Gastroesophageal sphincter (tissue), 3 donors: Measurements from ENCODE around the gene UBR7.

ENCODE experiments used
- POLR2A ChIP-seq, 2 donors: fragments of 450-650 bp; IDR thresholded peaks; one replicate each; pipeline ENCODE4 v1.6.1; 2017; ENCODE audit warnings: antibody characterized with exemption in 2 of 2, mild to moderate bottlenecking in 2 of 2, moderate library complexity in 1 of 2
- TF ChIP-seq, protein P1 (sequence below), 4 experiments: fragments of 200-600 bp in 2 of 4; fragments of 450-650 bp in 2 of 4; sonication (generic) in 1 of 4; IDR thresholded peaks; one replicate each; pipeline ENCODE4 v1.5.1; 2017 to 2019; ENCODE audit warnings: antibody characterized with exemption in 4 of 4, mild to moderate bottlenecking in 2 of 4, moderate library complexity in 2 of 4

DNA sequence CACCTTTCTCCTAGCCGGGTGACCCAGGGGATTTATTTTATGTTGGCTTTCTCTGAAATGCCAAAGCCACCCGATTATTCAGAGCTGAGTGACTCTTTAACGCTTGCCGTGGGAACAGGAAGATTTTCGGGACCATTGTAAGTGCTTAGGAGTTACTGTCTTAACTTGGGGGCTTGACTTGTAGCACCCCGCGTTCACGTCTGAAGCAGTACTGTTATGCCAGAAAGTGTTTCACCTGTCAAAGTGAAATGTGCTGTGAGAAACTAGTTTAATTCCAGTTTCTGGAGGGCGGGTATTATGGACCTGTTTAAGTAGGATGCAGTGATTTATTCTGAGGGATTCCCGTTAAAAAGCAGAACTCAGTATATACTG is 21.7 kb upstream of the UBR7 start:
- TF ChIP-seq, protein P1, sequence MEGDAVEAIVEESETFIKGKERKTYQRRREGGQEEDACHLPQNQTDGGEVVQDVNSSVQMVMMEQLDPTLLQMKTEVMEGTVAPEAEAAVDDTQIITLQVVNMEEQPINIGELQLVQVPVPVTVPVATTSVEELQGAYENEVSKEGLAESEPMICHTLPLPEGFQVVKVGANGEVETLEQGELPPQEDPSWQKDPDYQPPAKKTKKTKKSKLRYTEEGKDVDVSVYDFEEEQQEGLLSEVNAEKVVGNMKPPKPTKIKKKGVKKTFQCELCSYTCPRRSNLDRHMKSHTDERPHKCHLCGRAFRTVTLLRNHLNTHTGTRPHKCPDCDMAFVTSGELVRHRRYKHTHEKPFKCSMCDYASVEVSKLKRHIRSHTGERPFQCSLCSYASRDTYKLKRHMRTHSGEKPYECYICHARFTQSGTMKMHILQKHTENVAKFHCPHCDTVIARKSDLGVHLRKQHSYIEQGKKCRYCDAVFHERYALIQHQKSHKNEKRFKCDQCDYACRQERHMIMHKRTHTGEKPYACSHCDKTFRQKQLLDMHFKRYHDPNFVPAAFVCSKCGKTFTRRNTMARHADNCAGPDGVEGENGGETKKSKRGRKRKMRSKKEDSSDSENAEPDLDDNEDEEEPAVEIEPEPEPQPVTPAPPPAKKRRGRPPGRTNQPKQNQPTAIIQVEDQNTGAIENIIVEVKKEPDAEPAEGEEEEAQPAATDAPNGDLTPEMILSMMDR (IDR thresholded peaks at IDR 0.05): no peak
- TF ChIP-seq POLR2A (IDR thresholded peaks at IDR 0.05): no peak
